Esophagus muscularis mucosa (tissue), 4 donors: Measurements from ENCODE around the gene MYCBPAP. TPM values are rescaled to one million over a fixed set of nuclear protein-coding genes. Genes with fewer than 3 reads are reported as not detected.

Experiments
- DNase-seq: peaks from one replicate; pipeline ENCODE4 v3.0.0-alpha.2; 2017; ENCODE audit errors: extremely low spot score
- H3K27ac ChIP-seq, 4 donors: fragments of 200-600 bp; sonication (generic); replicated peaks in 1 of 4; 1 replicate in 3 of 4; 2 replicates in 1 of 4; pipeline ENCODE4 v1.5.1; 2016 to 2019; ENCODE audit warnings: mild to moderate bottlenecking in 1 of 4
- H3K27me3 ChIP-seq, 4 donors: fragments of 200-600 bp; sonication (generic); one replicate each; pipeline versions ENCODE4 v1.5.1 to v1.6.0; 2016 to 2019
- H3K36me3 ChIP-seq, 4 donors: fragments of 200-600 bp; sonication (generic); one replicate each; pipeline ENCODE4 v1.5.1; 2016 to 2019
- H3K4me1 ChIP-seq, 4 donors: fragments of 200-600 bp; sonication (generic); one replicate each; pipeline ENCODE4 v1.5.1; 2016 to 2019
- H3K4me3 ChIP-seq, 4 donors: fragments of 200-600 bp; sonication (generic); 1 replicate in 2 of 4; 2 replicates in 2 of 4; pipeline ENCODE4 v1.5.1; 2016 to 2019; ENCODE audit warnings: mild to moderate bottlenecking in 4 of 4, moderate library complexity in 1 of 4
- H3K9me3 ChIP-seq, 4 donors: fragments of 200-600 bp; sonication (generic); 1 replicate in 3 of 4; 2 replicates in 1 of 4; pipeline ENCODE4 v1.5.1; 2016 to 2019
- CTCF ChIP-seq, 3 experiments: fragments of 200-600 bp in 2 of 3; fragments of 450-650 bp in 1 of 3; sonication (generic) in 2 of 3; IDR thresholded peaks; one replicate each; pipeline ENCODE4 v1.5.1; 2017 to 2019; ENCODE audit warnings: antibody characterized with exemption in 3 of 3, mild to moderate bottlenecking in 2 of 3, moderate library complexity in 1 of 3
- EP300 ChIP-seq: sonication (generic); formaldehyde crosslinking; IDR thresholded peaks from one replicate; pipeline ENCODE4 v1.6.1; 2017; ENCODE audit warnings: antibody characterized with exemption
- POLR2A ChIP-seq: fragments of 450-650 bp; IDR thresholded peaks from one replicate; pipeline ENCODE4 v1.6.1; 2017; ENCODE audit warnings: antibody characterized with exemption, moderate library complexity, mild to moderate bottlenecking, low read depth
- POLR2AphosphoS5 ChIP-seq, 2 donors: sonication (generic); formaldehyde crosslinking; IDR thresholded peaks; one replicate each; pipeline ENCODE4 v1.6.1; 2017; ENCODE audit warnings: antibody characterized with exemption in 2 of 2
- WGBS: methylation state at CpG from one replicate; pipeline ENCODE4 v1.1.5; 2018; 5-methylcytosine and 5-hydroxymethylcytosine counted together
- intact Hi-C: fragments of 100-400 bp; cut with DNase I; formaldehyde crosslinking; loops from one replicate; pipeline ENCODE4 v1.15.1; 2023
- total RNA-seq, 4 donors: library from RNA; depleted of rRNA; stranded (reverse); fragments of >200 nt; gene quantifications; one replicate each; pipeline versions ENCODE4 v1.1.0 to v1.2.1, GENCODE V29; 2016

MYCBPAP gene
- total RNA-seq, 4 donors from 2014 or later, result 0.33 to 1.6 (median 1.2) TPM; not detected in 1

GRCh38 chr17:50578173-50578572 lies 69.9 kb downstream of the MYCBPAP start:
- Histone ChIP-seq H3K27ac (no peak overlapping the region), H3K4me3 (no peak overlapping the region), H3K4me1 (no peaks in the 10 kb centered on the region), H3K36me3 (no peaks in the 10 kb centered on the region), H3K9me3 (no peaks in the 10 kb centered on the region), H3K27me3 (peaks cover 0 to 16% (median 0%) of the 10 kb centered on the region in 4 donors)
- intact Hi-C loops, result no loop called here
- DNase-seq, result no peak
- TF ChIP-seq POLR2AphosphoS5 (IDR thresholded peaks at IDR 0.05) (no peak), POLR2A (no peak), EP300 (no peak), CTCF (IDR thresholded peaks at IDR 0.05) (no peak)
- 87% methylated on average over 16 of the region's 16 CpGs for WGBS

GRCh38 chr17:50579399-50579798 lies 71.2 kb downstream of the MYCBPAP start:
- 92% methylated on average over 6 of the region's 7 CpGs for WGBS
- no peak for TF ChIP-seq POLR2A
- TF ChIP-seq EP300, result no peak
- TF ChIP-seq POLR2AphosphoS5 (IDR thresholded peaks at IDR 0.05), result no peak
- TF ChIP-seq CTCF (IDR thresholded peaks at IDR 0.05), result no peak

GRCh38 chr17:50580646-50581045 lies 72.4 kb downstream of the MYCBPAP start:
- Histone ChIP-seq H3K36me3 (no peaks in the 10 kb centered on the region), H3K9me3 (no peaks in the 10 kb centered on the region), H3K4me3 (no peak overlapping the region), H3K27me3 (peaks cover 0 to 16% (median 0%) of the 10 kb centered on the region in 4 donors), H3K27ac (no peak overlapping the region), H3K4me1 (no peaks in the 10 kb centered on the region)
- intact Hi-C loops, result no loop called here
- WGBS, result 94% methylated on average over 6 of the region's 9 CpGs
- no peak for TF ChIP-seq POLR2A
- no peak for TF ChIP-seq EP300
- no peak for TF ChIP-seq CTCF (IDR thresholded peaks at IDR 0.05)
- TF ChIP-seq POLR2AphosphoS5 (IDR thresholded peaks at IDR 0.05), result no peak
- no peak for DNase-seq

More at GRCh38 chr17:50579399-50579798, 71.2 kb downstream of the MYCBPAP start:
- H3K4me3 ChIP-seq, result no peak overlapping the region
- H3K27ac ChIP-seq, result no peak overlapping the region
- H3K4me1 ChIP-seq, result no peaks in the 10 kb centered on the region
- H3K9me3 ChIP-seq, result no peaks in the 10 kb centered on the region
- intact Hi-C loops, result no loop called here
- no peaks in the 10 kb centered on the region for H3K36me3 ChIP-seq
- DNase-seq, result no peak
- peaks cover 0 to 16% (median 0%) of the 10 kb centered on the region in 4 donors for H3K27me3 ChIP-seq

Other genes with a start within 250 kb of the MYCBPAP start
- under 1 TPM in 1 of 4 donors, not detected in 3; 0.80 TPM for gene TMEM92, start 234.0 kb upstream of the MYCBPAP start, total RNA-seq
- 10 to 100 TPM; 12.8 to 29.8 (median 26.0) TPM for gene XYLT2, start 162.3 kb upstream of the MYCBPAP start, total RNA-seq
- gene MRPL27, start 135.3 kb upstream of the MYCBPAP start, total RNA-seq, result 10 to 100 TPM; 33.6 to 58.8 (median 48.1) TPM
- gene EME1, start 135.2 kb upstream of the MYCBPAP start, total RNA-seq, result not detected
- 10 to 100 TPM; 41.1 to 68.1 (median 62.1) TPM for gene LRRC59, start 110.9 kb upstream of the MYCBPAP start, total RNA-seq
- gene ACSF2, start 82.2 kb upstream of the MYCBPAP start, total RNA-seq, result 1 to 10 TPM; 6.0 to 9.6 (median 8.1) TPM
- not detected for gene CHAD, start 39.6 kb upstream of the MYCBPAP start, total RNA-seq
- gene RSAD1, start 29.6 kb upstream of the MYCBPAP start, total RNA-seq, result 10 to 100 TPM; 12.9 to 24.6 (median 16.1) TPM
- not detected for gene EPN3, start 24.3 kb downstream of the MYCBPAP start, total RNA-seq
- 10 to 100 TPM; 44.1 to 64.4 (median 54.6) TPM for gene SPATA20, start 38.7 kb downstream of the MYCBPAP start, total RNA-seq
- under 1 TPM in 3 of 4 donors, not detected in 1; 0.39 to 0.63 (median 0.50) TPM for gene CACNA1G, start 52.3 kb downstream of the MYCBPAP start, total RNA-seq
- gene ABCC3, start 126.4 kb downstream of the MYCBPAP start, total RNA-seq, result 1 to 10 TPM in 3 of 4 donors, under 1 TPM in 1; 0.50 to 2.9 (median 1.9) TPM
- 10 to 100 TPM; 73.1 to 96.2 (median 87.4) TPM for gene ANKRD40, start 199.5 kb downstream of the MYCBPAP start, total RNA-seq
- gene LUC7L3, start 211.2 kb downstream of the MYCBPAP start, total RNA-seq, result 10 to 100 TPM; 28.8 to 65.6 (median 38.9) TPM